ENCODE results near the gene FMO4.
"Not testable (repeated sequence)": the region's sequence is repeated elsewhere in the genome, so short reads cannot be mapped to it uniquely, and the experiment has no call there.

FMO4 gene

DNA sequence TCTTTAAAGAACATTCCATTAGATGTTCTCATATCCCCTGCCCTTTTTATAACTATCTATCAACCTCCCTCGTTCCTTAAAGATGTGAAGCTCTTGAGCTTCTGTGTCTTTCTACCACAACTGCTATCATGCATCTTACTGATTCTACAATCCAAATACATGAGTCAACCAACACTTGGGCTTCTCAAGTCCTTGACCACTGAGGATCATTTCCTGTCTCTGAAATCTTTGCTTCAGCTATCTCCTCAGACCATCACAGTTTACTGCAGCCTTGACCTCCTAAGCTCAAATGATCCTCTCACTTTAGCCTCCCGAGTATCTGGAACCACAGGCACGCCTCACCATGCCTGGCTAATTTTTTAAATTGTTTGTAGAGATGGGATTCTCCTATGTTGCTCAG lies 75.2 kb downstream of the FMO4 start:
- peak; percentile 85 for DNase-seq (ENCODE audit: low read depth)

DNA sequence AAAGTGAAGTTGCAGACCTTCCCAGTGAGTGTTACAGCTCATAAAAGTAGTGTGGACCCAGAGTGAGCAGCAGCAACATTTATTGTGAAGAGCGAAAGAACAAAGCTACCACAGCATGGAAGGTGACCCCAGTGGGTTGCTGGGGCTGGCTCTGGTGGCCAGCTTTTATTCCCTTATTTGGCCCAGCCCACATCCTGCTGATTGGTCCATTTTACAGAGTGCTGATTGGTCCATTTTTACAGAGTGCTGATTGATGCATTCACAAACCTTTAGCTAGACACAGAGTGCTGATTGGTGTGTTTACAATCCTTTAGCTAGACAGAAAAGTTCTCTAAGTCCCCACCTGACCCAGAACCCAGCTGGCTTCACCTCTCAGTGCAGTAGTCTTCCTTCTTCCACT lies 76.8 kb downstream of the FMO4 start:
- not testable (repeated sequence) for DNase-seq (ENCODE audit: low read depth)
